Dermis microvascular lymphatic vessel endothelial cell (primary cell): ENCODE data around the gene B4GALNT1. TPM values are rescaled to one million over a fixed set of nuclear protein-coding genes. Genes with fewer than 3 reads are reported as not detected.
"Not testable (repeated sequence)": the region's sequence is repeated elsewhere in the genome, so short reads cannot be mapped to it uniquely, and the experiment has no call there.

Experiments
- DNase-seq, 2 donors: peaks; one replicate each; pipeline versions ENCODE4 v3.0.0 to v3.0.0-alpha.2; 2010; ENCODE audit warnings: low read depth in 2 of 2
- total RNA-seq: library from RNA; depleted of rRNA; stranded (reverse); fragments of >200 nt; gene quantifications from 2 replicates; pipeline ENCODE4 v1.2.1, GENCODE V29; 2014

Gene B4GALNT1
- total RNA-seq, 1 donor from 2014 or later, result 0.13 TPM

- no peak for DNase-seq
These were observed 23.0 kb downstream of the B4GALNT1 start for GRCh38 chr12:57609781-57610553.

- DNase-seq, result no peak
These were observed 23.8 kb downstream of the B4GALNT1 start for GRCh38 chr12:57609101-57609780.

GRCh38 chr12:57607958-57608663, 24.9 kb downstream of the B4GALNT1 start:
- no peak for DNase-seq

- no peak for DNase-seq
These were observed 26.2 kb downstream of the B4GALNT1 start for GRCh38 chr12:57606821-57607220.

GRCh38 chr12:57606399-57606798, 26.6 kb downstream of the B4GALNT1 start:
- DNase-seq, result no peak

- DNase-seq, result no peak
These were observed 27.1 kb downstream of the B4GALNT1 start for GRCh38 chr12:57605811-57606311.

GRCh38 chr12:57604992-57605810, 27.8 kb downstream of the B4GALNT1 start:
- DNase-seq, result no peak

- DNase-seq, result no peak
These were observed 28.5 kb downstream of the B4GALNT1 start, which contains the start of gene DTX3 for GRCh38 chr12:57604454-57604991. DTX3 (plus strand) TSS chr12:57604824; CDS start chr12:57606518, 1,694 bp downstream.

- DNase-seq, result no peak
These were observed 29.1 kb downstream of the B4GALNT1 start for GRCh38 chr12:57603815-57604453.

- DNase-seq, result no peak
These were observed 29.7 kb downstream of the B4GALNT1 start for GRCh38 chr12:57603324-57603723.

- DNase-seq, result no peak
These were observed 30.5 kb downstream of the B4GALNT1 start for GRCh38 chr12:57602544-57602943.

GRCh38 chr12:57600395-57600794, 32.6 kb downstream of the B4GALNT1 start:
- no peak for DNase-seq

GRCh38 chr12:57593187-57593586, 39.8 kb downstream of the B4GALNT1 start:
- DNase-seq, result no peak

GRCh38 chr12:57592551-57593165, 40.3 kb downstream of the B4GALNT1 start:
- no peak for DNase-seq

GRCh38 chr12:57591782-57592325, 41.1 kb downstream of the B4GALNT1 start:
- no peak for DNase-seq

GRCh38 chr12:57590864-57591781, 41.9 kb downstream of the B4GALNT1 start, which contains the start of gene PIP4K2C:
PIP4K2C (plus strand) TSS chr12:57591192; CDS start chr12:57591290, 98 bp downstream.
- DNase-seq, result peak in 1 of 2 donors; percentile 27

- DNase-seq, result no peak
These were observed 42.5 kb downstream of the B4GALNT1 start for GRCh38 chr12:57590479-57590863.

GRCh38 chr12:57588951-57589610, 43.9 kb downstream of the B4GALNT1 start:
- not testable (repeated sequence) for DNase-seq
